HG03159 (cell line): Measurements from ENCODE around the gene ACSL3.
A peak's percentile ranks its signal among the peaks of the same experiment; 100 is the strongest.
"Not testable (repeated sequence)": the region's sequence is repeated elsewhere in the genome, so short reads cannot be mapped to it uniquely, and the experiment has no call there.

Source experiments
- ATAC-seq: cut with Tn5 transposase; IDR thresholded peaks from one replicate; pipeline ENCODE4 v1.9.1; 2021; ENCODE audit warnings: mild to moderate bottlenecking, moderate library complexity; ENCODE audit not compliant: unreplicated experiment

ACSL3 gene

GRCh38 chr2:222860740-222861410 lies at the start of gene ACSL3:
ACSL3 (plus strand) TSS chr2:222861036; CDS start chr2:222908773, 47,737 bp downstream.
- peak; percentile 99 for ATAC-seq

- no peak for ATAC-seq
Measured at GRCh38 chr2:222811828-222812227, 49.0 kb upstream of the ACSL3 start.

DNA sequence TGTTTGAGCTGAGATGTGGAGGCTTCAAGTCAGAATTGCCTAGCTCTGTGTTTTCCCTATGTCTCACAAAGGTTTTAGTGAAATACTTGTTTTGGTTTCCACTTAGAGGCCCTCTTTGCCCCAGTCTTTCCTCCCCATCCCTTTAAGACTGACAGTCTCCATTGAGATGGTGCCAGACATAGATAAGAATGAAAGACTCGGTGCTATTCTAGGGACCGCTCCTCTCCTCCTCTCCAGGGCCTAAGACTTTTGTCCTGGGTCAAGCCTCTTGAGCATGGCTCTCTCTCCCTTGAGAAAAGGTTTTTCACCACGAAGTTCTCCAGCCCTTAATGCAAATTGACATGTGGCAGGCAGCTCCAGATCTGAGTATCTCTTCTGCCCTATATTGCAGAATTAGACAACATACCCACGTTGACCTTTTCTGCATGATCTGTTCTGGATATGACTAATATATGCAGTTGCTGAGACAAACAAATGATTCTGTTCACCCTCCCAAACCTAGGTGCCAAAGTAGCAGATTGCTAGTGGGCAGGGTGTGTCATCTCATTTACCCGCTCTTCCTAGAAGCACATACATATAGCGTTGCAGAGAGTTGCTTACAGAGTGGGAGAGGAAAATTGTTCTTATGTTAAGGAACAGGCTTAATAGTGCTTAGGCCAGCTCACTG lies 47.5 kb upstream of the ACSL3 start:
- peak; percentile 96 for ATAC-seq

GRCh38 chr2:222819722-222820333 lies 41.0 kb upstream of the ACSL3 start:
- ATAC-seq = no peak

- ATAC-seq = no peak
Measured at GRCh38 chr2:222823183-222823930, 37.5 kb upstream of the ACSL3 start.

- no peak for ATAC-seq
Measured at GRCh38 chr2:222825031-222825430, 35.8 kb upstream of the ACSL3 start.

DNA sequence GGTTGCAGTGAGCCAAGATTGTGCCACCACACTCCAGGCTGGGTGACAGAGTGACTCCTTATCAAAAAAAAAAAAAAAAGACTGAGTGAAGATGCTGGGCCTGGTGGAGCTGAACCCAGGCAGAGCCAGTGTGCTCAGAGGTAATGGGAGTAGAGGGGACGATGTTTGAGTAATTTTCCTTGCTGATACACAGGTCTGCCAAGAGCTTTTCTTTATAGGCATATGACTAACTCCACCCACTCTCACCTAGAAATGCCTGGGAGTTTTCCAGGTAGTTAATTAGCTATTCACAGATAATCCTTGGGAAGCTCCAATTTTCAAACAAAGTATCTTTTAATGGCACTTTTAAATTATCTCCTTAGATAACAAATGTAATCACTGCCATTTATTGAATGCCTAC lies 33.4 kb upstream of the ACSL3 start:
- ATAC-seq = no peak

DNA sequence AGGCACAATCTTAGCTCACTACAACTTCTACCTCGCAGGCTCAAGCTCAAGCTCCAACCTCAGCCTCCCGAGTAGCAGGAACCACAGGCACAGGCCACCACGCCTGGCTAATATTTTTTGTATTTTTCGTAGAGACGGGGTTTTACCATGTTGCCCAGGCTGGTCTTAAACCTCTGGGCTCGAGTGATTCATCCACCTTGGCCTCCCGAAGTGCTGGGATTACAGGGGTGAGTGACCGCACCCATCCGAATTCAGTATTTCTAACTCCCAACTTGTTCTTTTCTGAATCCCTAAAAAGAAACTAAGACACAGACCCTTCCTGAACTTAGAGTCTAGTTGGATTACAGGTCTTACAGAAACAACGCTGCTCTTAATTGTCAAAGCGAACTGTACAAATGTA lies 32.3 kb upstream of the ACSL3 start:
- ATAC-seq = no peak

DNA sequence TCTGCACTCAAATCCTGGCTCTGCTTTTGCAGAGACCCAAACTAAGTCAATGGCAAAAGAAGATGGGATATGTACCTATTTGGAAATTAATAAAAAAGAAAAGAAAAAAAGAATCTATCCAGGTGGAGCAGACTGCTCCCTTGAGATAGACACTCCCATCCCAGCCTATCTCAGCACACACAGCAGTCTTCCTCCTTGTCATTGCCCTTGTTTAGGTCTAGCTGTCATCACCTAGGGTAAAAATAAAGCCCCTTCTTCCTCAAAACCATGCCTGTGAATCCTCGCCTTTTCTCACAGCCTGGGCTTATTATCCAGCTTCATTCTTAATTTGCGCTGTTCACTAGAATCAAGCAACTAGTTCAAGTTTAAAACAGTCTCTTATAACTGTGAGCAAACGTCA lies 30.7 kb upstream of the ACSL3 start:
- no peak for ATAC-seq

DNA sequence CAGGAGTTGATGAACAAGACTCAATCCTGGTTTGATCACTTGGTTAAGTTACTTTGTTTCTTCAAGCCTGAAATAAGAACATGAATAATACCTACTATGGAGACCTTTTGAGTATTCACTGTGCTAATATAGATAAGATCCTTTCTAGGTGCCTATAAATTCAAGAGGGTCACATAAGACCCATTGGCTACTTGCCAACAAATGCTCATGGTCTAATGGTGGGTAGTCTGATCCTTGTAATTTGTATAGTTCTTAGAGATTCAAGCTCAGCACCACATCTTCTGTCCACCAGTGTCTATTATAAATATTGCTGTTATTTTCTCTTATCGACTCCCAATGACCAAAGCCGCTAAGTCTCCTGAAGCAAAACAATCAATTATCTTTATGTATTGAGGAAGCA lies 27.4 kb upstream of the ACSL3 start:
- ATAC-seq = no peak

DNA sequence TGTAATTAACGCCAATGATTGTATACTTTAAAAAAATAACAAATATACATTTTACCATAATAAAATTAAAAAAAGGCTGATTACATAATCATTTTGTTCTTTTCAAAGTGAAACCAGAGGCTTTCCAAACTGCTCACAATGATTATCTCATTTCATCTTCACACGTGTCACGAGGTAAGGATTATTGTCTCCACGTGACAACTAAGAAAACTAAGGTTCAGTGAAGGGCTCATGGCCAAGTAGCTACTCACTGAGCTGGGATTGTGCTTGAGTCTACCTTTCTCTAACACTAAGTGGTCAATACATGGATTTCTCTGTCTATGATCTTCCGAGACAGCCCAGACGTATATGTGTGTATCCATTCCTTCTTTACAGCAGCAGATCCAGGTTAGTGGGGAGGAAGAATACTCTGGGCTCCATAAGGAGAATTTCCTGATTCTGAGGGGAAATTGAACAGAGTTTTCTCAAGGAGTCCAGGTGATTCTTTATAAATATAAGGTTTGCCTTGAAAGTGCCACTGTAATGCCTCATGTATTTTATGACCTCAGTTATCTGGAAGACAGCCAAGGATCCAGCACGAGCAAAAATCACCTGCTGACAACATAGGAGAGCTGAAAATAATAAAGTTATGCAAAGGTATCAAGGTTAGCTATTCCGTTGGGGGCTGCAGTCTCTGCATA lies 25.6 kb upstream of the ACSL3 start:
- no peak for ATAC-seq

DNA sequence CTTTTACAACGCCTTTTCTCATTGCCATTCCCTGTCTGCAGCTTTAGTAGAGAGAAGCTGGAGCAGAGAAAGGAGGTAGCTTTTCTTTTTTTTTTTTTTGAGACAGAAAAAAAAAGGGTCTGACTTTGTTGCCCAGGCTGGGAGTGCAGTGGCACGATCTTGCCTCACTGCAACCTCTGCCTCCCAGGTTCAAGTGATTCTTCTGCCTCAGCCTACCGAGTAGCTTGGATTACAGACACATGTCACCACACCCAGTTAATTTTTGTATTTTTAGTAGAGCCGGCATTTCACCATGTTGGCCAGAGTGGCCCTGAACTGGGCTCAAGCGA lies 25.0 kb upstream of the ACSL3 start:
- no peak for ATAC-seq

DNA sequence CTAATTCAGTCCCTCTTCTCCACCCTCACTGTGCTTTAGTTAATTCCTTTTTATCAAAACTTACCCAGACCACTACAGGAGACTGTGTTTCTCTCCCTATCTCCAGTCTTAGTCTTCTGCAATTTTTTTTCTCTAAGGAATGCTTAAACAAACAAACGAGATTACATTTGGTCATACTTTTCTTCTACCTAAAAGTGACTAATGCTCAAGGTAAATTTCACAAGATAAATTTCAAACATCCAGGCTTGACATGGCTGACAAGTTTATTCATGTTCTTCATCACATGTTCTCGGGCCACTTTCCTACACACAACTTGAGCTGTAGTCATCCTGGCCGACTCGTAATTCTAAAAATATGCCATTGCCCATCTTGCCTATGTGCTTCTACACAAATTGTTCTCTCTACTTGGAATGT lies 23.2 kb upstream of the ACSL3 start:
- ATAC-seq = no peak

GRCh38 chr2:222840060-222840802 lies 20.6 kb upstream of the ACSL3 start:
- ATAC-seq = no peak

DNA sequence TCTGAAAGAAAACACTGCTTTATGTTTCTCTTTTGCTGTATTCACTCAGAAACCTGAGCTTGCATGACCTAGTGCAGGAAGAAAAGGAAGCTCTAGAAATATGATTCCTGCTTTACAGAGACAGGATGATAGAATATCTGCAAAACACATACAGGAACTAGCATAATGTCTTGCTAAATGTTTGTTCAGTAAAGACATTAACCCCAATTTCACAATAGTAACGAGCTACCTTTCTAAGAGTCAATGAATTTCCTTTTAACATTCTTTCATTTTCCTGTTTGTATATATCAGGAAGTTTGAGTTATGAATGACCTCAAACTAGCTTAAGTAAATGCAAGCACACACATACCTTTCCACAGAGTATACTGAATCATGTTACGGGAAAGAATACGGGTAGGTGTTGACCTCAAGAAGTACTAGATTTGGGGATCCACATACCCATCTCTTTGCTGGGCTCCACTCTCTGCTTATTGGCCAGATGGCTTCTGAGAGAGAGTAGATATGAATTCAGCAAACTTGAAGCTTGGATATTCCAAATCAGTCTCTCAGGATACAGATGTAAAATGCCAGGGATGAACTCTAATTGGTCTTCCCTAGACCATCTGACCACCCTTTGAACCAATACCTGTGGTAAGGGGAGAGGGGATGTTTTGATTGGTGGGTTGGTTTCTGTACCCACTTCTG lies 18.2 kb upstream of the ACSL3 start:
- no peak for ATAC-seq

DNA sequence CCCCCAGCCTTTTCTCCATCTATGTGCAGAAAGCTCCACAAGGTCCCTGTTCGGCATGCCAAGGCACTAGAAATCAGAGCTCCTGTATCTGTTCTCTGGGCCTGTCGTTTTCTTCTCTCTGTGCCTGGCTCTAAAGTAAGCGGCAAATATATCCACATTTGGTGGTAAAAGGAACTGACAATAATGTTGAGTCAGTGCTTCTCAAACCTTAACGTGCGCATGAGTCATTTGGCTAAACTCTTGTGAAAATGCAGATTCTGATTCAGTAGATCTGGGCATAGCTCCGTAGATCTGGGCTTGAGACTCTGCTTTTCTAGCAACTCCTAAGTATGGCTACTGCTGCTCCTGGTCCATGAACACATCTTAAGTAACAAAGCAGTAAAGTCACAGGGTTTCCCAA lies 16.5 kb upstream of the ACSL3 start:
- no peak for ATAC-seq

- ATAC-seq = not testable (repeated sequence)
Measured at GRCh38 chr2:222845314-222845713, 15.5 kb upstream of the ACSL3 start.

GRCh38 chr2:222846003-222846402 lies 14.8 kb upstream of the ACSL3 start:
- ATAC-seq = no peak

DNA sequence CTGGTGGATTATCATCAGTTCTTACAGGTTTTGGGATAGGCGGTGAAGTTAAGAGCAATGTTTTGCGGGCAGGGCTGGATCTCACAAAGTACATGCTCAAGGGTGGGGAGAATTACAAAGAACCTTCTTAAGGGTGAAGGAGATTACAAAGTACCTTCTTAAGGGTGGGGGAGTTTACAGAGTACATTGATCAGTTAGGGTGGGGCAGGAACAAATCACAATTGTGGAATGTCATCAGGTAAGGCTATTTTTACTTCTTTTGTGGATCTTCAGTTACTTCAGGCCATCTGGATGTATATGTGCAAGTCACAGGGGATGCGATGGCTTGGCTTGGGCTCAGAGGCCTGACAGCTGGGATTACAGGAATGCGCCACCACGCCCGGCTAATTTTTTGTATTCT lies 12.8 kb upstream of the ACSL3 start:
- ATAC-seq = not testable (repeated sequence)

DNA sequence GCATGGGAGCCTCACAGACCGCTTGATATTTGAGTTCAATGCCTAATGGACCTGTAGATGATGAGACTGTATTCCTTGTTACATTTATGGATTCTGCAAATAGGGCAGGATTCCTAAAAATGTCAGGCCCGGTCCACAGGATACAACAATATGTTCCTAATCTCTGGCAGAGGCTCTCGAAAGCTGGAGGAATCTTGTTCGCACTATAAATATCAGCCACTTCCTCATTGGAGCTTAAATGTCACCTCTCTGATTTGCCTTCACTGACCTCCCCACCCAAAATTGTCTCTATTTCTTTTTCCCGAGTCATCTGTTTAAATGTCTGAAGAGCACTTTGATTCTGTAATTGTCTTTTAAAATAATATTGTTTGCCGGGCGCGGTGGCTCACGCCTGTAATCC lies 12.0 kb upstream of the ACSL3 start:
- no peak for ATAC-seq
